NCI-H1417 (cell line): ENCODE results near the gene FBN2.

Experiments used
- DNase-seq, 3 experiments: peaks; one replicate each; lab custom pipeline; 2025; lab: John Stamatoyannopoulos, UW

Gene FBN2

GRCh38 chr5:128315671-128316070 is 222.4 kb downstream of the FBN2 start:
- no peak for DNase-seq

- DNase-seq = no peak
These were observed 232.7 kb downstream of the FBN2 start for GRCh38 chr5:128305341-128305740.

- no peak for DNase-seq
These were observed 233.3 kb downstream of the FBN2 start for GRCh38 chr5:128304791-128305190.

- DNase-seq = peak in 1 of 3 experiments; percentile 32
These were observed 234.0 kb downstream of the FBN2 start for GRCh38 chr5:128304088-128304487.

- DNase-seq = no peak
These were observed 234.5 kb downstream of the FBN2 start for GRCh38 chr5:128303593-128303992.

GRCh38 chr5:128300181-128300580 is 237.9 kb downstream of the FBN2 start:
- DNase-seq = no peak

GRCh38 chr5:128290152-128290858 is 247.7 kb downstream of the FBN2 start:
- peak in 2 of 3 experiments; percentile 43 to 77 for DNase-seq

GRCh38 chr5:128287740-128288139 is 250.3 kb downstream of the FBN2 start:
- no peak for DNase-seq

GRCh38 chr5:128284236-128284635 is 253.8 kb downstream of the FBN2 start:
- DNase-seq = no peak

GRCh38 chr5:128279345-128279744 is 258.7 kb downstream of the FBN2 start:
- DNase-seq = no peak

- no peak for DNase-seq
These were observed 261.4 kb downstream of the FBN2 start for GRCh38 chr5:128276537-128277216.

- peak in 2 of 3 experiments; percentile 49 to 84 for DNase-seq
These were observed 263.6 kb downstream of the FBN2 start for GRCh38 chr5:128274441-128274840.

- no peak for DNase-seq
These were observed 264.3 kb downstream of the FBN2 start for GRCh38 chr5:128273736-128274135.

- DNase-seq = peak in 1 of 3 experiments; percentile 3
These were observed 266.1 kb downstream of the FBN2 start for GRCh38 chr5:128271859-128272464.

- DNase-seq = no peak
These were observed 267.0 kb downstream of the FBN2 start for GRCh38 chr5:128271071-128271470.

- DNase-seq = peak in 2 of 3 experiments; percentile 16 to 60
These were observed 273.3 kb downstream of the FBN2 start for GRCh38 chr5:128264564-128265360.

- no peak for DNase-seq
These were observed 274.7 kb downstream of the FBN2 start for GRCh38 chr5:128263357-128263756.

- no peak for DNase-seq
These were observed 275.1 kb downstream of the FBN2 start for GRCh38 chr5:128262911-128263310.

- DNase-seq = no peak
These were observed 278.4 kb downstream of the FBN2 start for GRCh38 chr5:128259607-128260021.

- DNase-seq = peak in 2 of 3 experiments; percentile 3 to 58
These were observed 279.7 kb downstream of the FBN2 start for GRCh38 chr5:128258372-128258771.

- DNase-seq = no peak
These were observed 281.0 kb downstream of the FBN2 start for GRCh38 chr5:128257076-128257475.

- DNase-seq = no peak
These were observed 283.3 kb downstream of the FBN2 start for GRCh38 chr5:128254789-128255188.
